COR-L47 (cell line): ENCODE results near the gene AFF3.
"Not testable (repeated sequence)": the region's sequence is repeated elsewhere in the genome, so short reads cannot be mapped to it uniquely, and the experiment has no call there.

ENCODE experiments used
- DNase-seq: peaks from one replicate; lab custom pipeline; 2025; lab: John Stamatoyannopoulos, UW

Gene AFF3

DNA sequence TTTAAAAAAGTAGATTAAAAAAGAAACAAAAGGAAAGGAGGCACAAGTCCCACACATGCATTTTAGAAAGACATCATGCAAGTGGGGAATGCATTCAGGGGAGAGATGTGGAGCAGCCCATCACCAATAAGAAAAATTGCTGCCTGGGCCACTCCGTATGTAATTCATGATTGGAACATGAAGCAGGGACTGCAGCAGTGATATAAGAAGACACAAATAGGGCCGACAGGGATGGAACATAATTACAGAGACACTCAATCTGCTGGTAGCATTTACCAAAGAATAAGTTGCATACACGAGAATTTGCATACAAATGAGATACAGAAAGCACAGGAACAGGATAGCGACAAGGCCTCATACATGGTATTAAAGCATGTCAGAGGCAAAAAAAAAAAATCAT lies 6.5 kb upstream of the AFF3 start:
- no peak for DNase-seq

- DNase-seq = no peak
Observed at GRCh38 chr2:100146657-100146960, 4.2 kb upstream of the AFF3 start.

DNA sequence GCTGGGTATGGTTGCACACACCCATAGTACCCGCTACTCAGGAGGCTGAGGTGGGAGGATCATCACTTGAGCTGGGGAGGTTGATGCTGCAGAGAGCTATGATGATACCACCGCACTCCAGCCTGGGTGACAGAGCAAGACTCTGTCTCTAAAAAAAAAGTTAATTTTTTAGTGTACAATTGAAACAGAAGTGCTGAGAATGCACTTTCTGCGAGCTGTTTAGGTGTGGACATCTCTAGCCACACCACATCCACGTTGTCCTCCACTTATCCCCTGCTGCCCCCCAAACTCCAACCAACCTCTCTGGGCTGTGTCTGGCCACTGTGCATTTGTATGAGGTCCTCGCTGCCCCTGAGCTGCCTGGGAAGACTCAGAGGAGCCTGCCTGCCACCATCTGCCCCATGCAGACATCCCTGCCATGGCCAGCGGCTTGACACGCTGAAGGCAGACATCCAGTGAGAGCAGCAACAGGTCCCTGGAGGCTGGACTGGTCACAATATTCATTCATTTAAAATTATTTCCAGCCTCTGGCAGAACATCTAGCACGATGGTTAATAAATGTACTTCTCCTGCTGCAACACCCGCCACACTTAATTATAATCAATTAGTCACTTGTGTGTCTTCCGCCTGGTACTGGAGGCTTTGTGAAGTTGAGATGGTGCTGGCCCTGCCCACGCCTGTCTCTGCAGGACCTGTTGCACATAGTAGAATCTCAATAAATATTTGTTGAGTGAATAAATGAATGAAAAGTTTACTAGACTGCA lies 3.7 kb upstream of the AFF3 start:
- DNase-seq = no peak

DNA sequence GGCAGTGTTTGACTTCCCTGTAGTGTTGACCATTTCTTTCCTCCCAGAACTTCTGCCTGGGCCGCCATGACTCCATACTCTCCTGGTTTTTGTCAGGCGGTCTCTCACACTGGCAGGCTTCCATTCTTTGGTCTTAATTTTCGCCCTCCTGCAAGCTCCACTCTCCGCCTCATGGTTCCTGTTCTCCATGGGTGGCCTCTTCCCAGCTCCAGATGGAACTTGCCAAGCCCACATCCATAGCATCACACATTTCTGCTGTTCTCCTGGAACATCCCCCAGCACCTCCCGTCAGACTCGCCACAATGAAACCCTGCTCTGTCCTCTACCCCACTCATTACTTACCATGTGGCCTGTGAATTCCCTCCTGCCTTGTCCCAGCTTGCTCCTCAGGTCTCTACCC lies 896 bp upstream of the AFF3 start:
- DNase-seq = no peak

DNA sequence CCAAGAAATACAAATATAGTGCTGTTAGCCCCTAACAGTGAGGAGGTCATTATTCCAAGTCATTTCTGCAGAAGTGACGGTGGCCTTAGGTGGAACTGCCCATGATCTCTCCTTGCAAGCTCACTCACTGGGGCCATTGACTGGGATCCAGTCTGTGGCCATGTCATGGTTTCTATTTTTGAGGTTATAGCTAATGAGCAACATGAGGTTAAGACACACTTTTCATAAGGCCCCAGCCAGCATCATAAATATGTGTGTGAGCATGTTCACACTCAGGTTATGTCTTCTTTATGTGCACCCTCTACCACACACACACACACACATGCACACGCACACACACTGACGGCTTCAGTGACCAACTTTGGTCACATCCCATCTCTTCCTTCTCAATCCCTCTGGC lies 484 bp downstream of the AFF3 start:
- DNase-seq = no peak

- DNase-seq = no peak
Observed at GRCh38 chr2:100140582-100140981, 1.8 kb downstream of the AFF3 start.

GRCh38 chr2:100137866-100138570 lies 4.4 kb downstream of the AFF3 start:
- peak; percentile 22 for DNase-seq

- DNase-seq = no peak
Observed at GRCh38 chr2:100137318-100137717, 5.1 kb downstream of the AFF3 start.

- no peak for DNase-seq
Observed at GRCh38 chr2:100136310-100136709, 6.1 kb downstream of the AFF3 start.

GRCh38 chr2:100135415-100135814 lies 7.0 kb downstream of the AFF3 start:
- DNase-seq = no peak

GRCh38 chr2:100130595-100131391 lies 11.6 kb downstream of the AFF3 start:
- no peak for DNase-seq

DNA sequence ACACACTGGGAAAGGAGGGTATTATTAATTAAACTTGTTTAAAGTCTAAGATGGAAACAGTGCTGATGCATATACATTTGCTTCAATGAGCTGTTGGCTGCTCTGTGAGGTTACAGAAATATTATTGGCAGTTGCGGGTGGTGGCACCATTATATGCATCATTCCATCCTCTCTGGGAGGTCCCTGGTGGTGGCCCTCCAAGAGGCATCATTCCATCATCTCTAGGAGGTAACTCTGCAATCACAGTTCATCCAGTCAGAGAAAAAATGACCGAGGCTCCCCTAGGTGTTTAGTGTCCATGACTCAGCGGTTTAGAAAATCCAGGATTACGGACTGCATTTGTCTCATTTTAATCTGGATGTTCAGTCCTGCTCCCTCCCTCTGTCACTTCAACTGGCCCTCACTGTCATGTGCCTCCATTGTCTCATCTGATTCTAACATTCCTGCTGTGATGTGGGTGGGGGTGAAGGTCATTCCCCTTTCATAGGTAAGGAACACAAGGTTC lies 15.4 kb downstream of the AFF3 start:
- DNase-seq = no peak

DNA sequence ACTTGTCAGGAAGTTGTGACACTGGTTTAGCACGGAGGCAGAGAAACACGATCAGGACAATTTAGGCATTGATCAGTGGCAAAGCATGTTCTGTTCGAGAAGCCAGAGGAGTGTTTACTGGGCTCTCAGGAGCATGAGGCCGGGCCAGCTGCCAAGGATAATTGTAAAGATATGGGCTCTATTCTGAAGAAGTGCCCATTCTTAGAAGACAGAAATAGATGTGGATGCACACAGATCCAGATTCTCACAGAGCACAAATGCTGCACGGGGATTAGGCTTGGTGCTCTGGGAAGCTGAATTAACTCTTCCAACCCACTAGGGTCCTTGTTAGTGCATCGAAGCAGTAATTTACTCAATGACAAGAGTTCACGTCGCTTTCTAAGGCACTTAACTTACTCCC lies 16.2 kb downstream of the AFF3 start:
- DNase-seq = no peak

DNA sequence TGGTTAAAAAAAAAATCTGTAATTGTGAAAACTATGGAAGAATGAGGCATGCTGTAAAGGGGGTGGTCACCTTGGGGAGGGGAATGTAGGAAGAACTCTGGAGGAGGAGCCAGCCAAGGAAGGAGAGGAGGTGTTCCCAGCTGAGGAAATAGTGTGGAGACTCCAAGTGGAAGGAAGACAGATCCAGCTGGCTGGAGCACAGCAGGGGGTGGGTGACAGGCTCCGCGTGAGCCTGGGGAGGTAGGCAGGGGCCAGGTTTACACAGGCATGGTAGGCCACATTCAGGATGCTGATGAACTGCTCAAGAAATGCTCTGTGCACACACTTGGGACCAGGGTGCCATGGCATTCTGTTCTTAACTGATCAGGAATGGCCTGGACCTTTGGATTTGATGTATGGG lies 16.8 kb downstream of the AFF3 start:
- no peak for DNase-seq

GRCh38 chr2:100124761-100125160 lies 17.6 kb downstream of the AFF3 start:
- no peak for DNase-seq

- DNase-seq = no peak
Observed at GRCh38 chr2:100121124-100121718, 21.2 kb downstream of the AFF3 start.

- DNase-seq = peak; percentile 4
Observed at GRCh38 chr2:100119235-100119634, 23.2 kb downstream of the AFF3 start.

DNA sequence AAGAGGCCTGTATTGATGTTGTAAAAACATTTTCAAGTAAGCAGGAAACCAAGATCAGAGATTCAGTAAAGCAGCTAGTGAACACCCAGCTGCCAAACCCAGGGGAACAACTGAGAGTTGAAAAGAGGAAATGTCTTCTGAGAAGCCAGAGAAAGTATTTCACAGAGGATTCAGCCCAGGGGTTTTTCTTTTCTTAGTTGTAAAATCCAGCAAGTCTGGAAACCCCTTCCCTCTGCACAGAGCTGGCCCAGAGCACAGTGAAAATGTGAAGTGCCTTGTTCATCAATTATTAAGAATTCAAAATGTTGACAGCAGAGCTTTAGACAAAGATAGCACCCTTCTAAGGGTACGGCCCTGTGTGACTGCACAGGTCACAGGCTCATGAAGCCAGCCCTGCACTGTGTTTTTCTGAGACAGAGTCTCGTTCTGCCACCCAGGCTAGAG lies 28.4 kb downstream of the AFF3 start:
- no peak for DNase-seq

GRCh38 chr2:100110614-100111000 lies 31.8 kb downstream of the AFF3 start:
- no peak for DNase-seq

DNA sequence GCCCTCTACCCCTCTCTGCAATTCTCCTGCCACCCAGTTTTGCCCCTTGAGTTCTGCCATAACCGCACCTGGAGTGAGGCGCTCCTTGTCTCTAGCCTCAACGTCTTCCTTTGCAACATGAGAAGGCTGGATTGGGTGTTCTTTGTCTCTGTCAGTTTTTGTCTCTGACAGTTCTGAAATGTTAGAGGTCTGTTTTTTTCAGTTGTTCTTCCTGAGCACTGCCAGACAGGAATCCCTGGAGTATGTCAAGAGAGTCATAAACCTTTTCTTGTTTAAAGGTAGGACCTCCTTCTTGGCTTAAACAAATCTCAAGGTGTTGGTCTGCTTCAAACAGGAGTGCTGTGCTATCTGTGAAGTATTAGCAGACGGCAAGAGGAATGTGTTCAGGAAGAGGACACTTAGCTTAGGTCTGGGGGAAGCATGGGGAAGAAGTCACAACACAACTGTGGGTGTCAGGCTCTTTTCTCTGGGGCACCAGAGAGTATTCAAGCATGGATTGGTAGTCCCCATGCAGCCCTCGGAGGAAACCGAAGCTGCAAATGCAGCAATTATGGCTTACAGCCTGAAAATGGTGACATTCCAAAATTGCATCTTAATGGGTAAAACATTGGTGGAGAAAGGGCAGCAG lies 32.3 kb downstream of the AFF3 start:
- DNase-seq = no peak

DNA sequence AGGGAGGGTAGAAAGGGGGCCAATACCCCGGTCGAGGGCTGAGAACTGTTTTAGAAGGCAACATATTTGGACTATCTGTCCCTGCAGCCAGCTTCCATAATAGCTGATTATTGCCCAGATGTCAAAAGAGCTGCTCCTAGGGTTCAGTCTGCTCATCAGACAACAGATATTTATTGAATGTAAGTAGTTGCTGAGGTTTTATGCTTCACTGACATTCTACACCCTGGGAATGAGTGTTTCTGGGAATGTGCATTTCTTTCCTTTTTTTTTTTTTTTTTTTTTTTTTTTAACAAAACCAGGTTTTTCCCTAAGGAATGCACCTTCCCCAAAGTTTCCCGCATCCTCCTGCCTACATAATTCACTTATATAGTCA lies 33.8 kb downstream of the AFF3 start:
- not testable (repeated sequence) for DNase-seq
